DOHH2 (cell line): ENCODE results near the gene RPS2.

Experiments used
- CTCF ChIP-seq: fragments of 200-600 bp; sonication (generic); IDR thresholded peaks from one replicate; pipeline ENCODE4 v1.5.1; 2014; ENCODE audit warnings: antibody characterized with exemption, mild to moderate bottlenecking, low read depth, low read length; ENCODE audit not compliant: poor library complexity, severe bottlenecking
- EZH2phosphoT487 ChIP-seq: fragments of 200-600 bp; sonication (generic); IDR thresholded peaks from 2 replicates; pipeline ENCODE4 v1.6.1; 2017; ENCODE audit warnings: borderline replicate concordance, mild to moderate bottlenecking, antibody characterized with exemption, low read length, moderate library complexity, mixed read lengths

GRCh38 chr16:2013527-2013926, 48.9 kb upstream of the RPS2 start:
- TF ChIP-seq CTCF (no peak), EZH2phosphoT487 (no peak)
